ENCODE data around the gene BDKRB2.

DNA sequence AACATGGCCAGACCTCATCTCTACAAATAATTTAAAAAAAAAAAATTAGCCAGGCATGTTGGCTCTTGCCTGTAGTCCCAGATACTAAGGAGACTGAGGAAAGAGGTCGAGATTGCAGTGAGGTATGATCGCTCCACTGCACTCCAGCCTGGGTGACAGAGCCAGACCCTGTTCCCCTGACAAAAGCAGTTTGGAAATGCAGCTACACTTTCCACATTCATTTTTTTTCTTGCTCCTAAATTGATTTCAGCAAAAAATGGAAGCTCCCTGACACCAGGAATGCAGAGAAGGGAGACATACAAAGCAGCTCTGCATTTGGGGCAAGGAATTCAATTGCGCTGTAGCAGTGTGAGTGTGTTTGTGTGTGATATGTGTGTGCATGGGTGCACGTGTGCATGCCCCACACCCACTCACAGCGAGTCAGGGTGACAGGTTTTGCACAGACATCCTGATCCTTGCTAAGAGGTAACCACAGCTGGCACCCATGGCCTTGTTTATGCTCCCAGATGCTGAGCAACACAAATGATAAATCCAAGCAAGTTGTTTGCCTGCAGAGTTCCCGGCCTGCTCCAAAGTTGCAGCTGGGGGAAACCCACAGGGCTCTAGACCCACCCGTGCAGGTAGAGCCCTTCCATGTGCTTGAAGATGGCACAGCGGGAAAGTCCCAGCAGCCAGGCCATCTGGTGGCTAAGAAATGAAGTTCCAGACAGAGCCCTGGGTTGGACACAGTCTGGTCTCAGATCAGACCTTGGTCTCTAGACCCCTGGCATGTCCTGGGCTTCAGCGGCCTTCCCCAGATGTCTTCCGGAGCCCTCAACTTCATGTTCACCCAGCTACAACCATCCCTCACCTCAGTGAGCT is 25.9 kb upstream of the BDKRB2 start:
- TF ChIP-seq EZH2 (IDR thresholded peaks at IDR 0.05; ENCODE audit: insufficient read depth, poor library complexity, severe bottlenecking) = no peak
- TF ChIP-seq EZH2phosphoT487 (IDR thresholded peaks at IDR 0.05; ENCODE audit: insufficient read depth, low read depth) = no peak

Measured in GM23248 (cell line).